GM19467 (cell line): ENCODE measurements around the gene LZTS2.
A peak's percentile ranks its signal among the peaks of the same experiment; 100 is the strongest.
"Not testable (repeated sequence)": the region's sequence is repeated elsewhere in the genome, so short reads cannot be mapped to it uniquely, and the experiment has no call there.

Experiments
- ATAC-seq: cut with Tn5 transposase; IDR thresholded peaks from one replicate; pipeline ENCODE4 v1.9.1; 2021; ENCODE audit warnings: mild to moderate bottlenecking, moderate library complexity; ENCODE audit not compliant: unreplicated experiment

LZTS2 gene

GRCh38 chr10:101031796-101032636 lies 32.4 kb downstream of the LZTS2 start:
- ATAC-seq = no peak

GRCh38 chr10:101032637-101033224 lies 33.1 kb downstream of the LZTS2 start:
- ATAC-seq = no peak

GRCh38 chr10:101033276-101033675 lies 33.7 kb downstream of the LZTS2 start:
- no peak for ATAC-seq

- not testable (repeated sequence) for ATAC-seq
Observed at GRCh38 chr10:101034404-101034803, 34.8 kb downstream of the LZTS2 start.

GRCh38 chr10:101035314-101035713 lies 35.7 kb downstream of the LZTS2 start:
- no peak for ATAC-seq

- ATAC-seq = no peak
Observed at GRCh38 chr10:101035916-101036702, 36.5 kb downstream of the LZTS2 start.

GRCh38 chr10:101036726-101037125 lies 37.1 kb downstream of the LZTS2 start:
- no peak for ATAC-seq

- ATAC-seq = no peak
Observed at GRCh38 chr10:101038484-101038883, 38.9 kb downstream of the LZTS2 start.

GRCh38 chr10:101040061-101040460 lies 40.5 kb downstream of the LZTS2 start:
- no peak for ATAC-seq

GRCh38 chr10:101040851-101041250 lies 41.2 kb downstream of the LZTS2 start:
- ATAC-seq = no peak

- peak; percentile 44 for ATAC-seq
Observed at GRCh38 chr10:101041252-101041761, 41.7 kb downstream of the LZTS2 start.

- no peak for ATAC-seq
Observed at GRCh38 chr10:101042118-101042517, 42.5 kb downstream of the LZTS2 start.

GRCh38 chr10:101042667-101043362 lies 43.2 kb downstream of the LZTS2 start:
- ATAC-seq = peak; percentile 94

- ATAC-seq = no peak
Observed at GRCh38 chr10:101043363-101043707, 43.7 kb downstream of the LZTS2 start.

- no peak for ATAC-seq
Observed at GRCh38 chr10:101044117-101044516, 44.5 kb downstream of the LZTS2 start.

- no peak for ATAC-seq
Observed at GRCh38 chr10:101046332-101047238, 47.0 kb downstream of the LZTS2 start.

- ATAC-seq = no peak
Observed at GRCh38 chr10:101047268-101047667, 47.7 kb downstream of the LZTS2 start.

- ATAC-seq = no peak
Observed at GRCh38 chr10:101047961-101048892, 48.6 kb downstream of the LZTS2 start.
